H9 (cell line): Measurements from ENCODE around the gene KCNJ14. TPM values are rescaled to one million over a fixed set of nuclear protein-coding genes. Genes with fewer than 3 reads are reported as not detected.

Source experiments
- DNase-seq: peaks from one replicate; pipeline ENCODE4 v3.0.0-alpha.2; 2017
- H2AFZ ChIP-seq: one replicate; pipeline ENCODE4 v1.6.1; 2013; ENCODE audit warnings: mild to moderate bottlenecking, low read length, control low read depth, moderate library complexity
- H2AK5ac ChIP-seq: 2 replicates; pipeline ENCODE4 v1.6.1; 2013; ENCODE audit warnings: low read length, control low read depth, mixed read lengths; ENCODE audit not compliant: insufficient read length
- H2BK120ac ChIP-seq: one replicate; pipeline ENCODE4 v1.6.1; 2013; ENCODE audit warnings: low read depth, mild to moderate bottlenecking, low read length, control low read depth, inconsistent platforms; ENCODE audit not compliant: poor library complexity, severe bottlenecking
- H2BK12ac ChIP-seq: 2 replicates; pipeline ENCODE4 v1.6.1; 2013; ENCODE audit warnings: low read length, control low read depth, mixed read lengths, low read depth; ENCODE audit not compliant: insufficient read length
- H2BK15ac ChIP-seq: 2 replicates; pipeline ENCODE4 v1.6.1; 2013; ENCODE audit warnings: low read depth, low read length, control low read depth
- H2BK20ac ChIP-seq: one replicate; pipeline ENCODE4 v1.6.1; 2013; ENCODE audit warnings: low read depth, mild to moderate bottlenecking, low read length, control low read depth, inconsistent platforms; ENCODE audit not compliant: poor library complexity, severe bottlenecking
- H2BK5ac ChIP-seq: 2 replicates; pipeline ENCODE4 v1.6.1; 2013; ENCODE audit warnings: low read length, control low read depth, mixed read lengths; ENCODE audit not compliant: insufficient read length
- H3K14ac ChIP-seq: 2 replicates; pipeline ENCODE4 v1.6.1; 2013; ENCODE audit warnings: low read length, control low read depth; ENCODE audit not compliant: insufficient read depth
- H3K18ac ChIP-seq: 2 replicates; pipeline ENCODE4 v1.6.1; 2013; ENCODE audit warnings: low read depth, mild to moderate bottlenecking, mixed read lengths, low read length, control low read depth; ENCODE audit not compliant: insufficient read length
- H3K23ac ChIP-seq: 2 replicates; pipeline ENCODE4 v1.6.1; 2013; ENCODE audit warnings: low read length, control low read depth, mixed read lengths, low read depth; ENCODE audit not compliant: insufficient read length
- H3K23me2 ChIP-seq: 2 replicates; pipeline ENCODE4 v1.6.1; 2013; ENCODE audit warnings: low read depth, mild to moderate bottlenecking, mixed read lengths, low read length, control low read depth; ENCODE audit not compliant: insufficient read length, poor library complexity, severe bottlenecking
- H3K27ac ChIP-seq: 2 replicates; pipeline ENCODE4 v1.5.1; 2013; ENCODE audit warnings: low read length, control low read depth, mixed read lengths, low read depth; ENCODE audit not compliant: insufficient read length
- H3K27me3 ChIP-seq: 2 replicates; pipeline ENCODE4 v1.6.1; 2013; ENCODE audit warnings: low read length, control low read depth, inconsistent platforms; ENCODE audit not compliant: insufficient read depth
- H3K4ac ChIP-seq: 2 replicates; pipeline ENCODE4 v1.6.1; 2013; ENCODE audit warnings: low read depth, mild to moderate bottlenecking, control low read depth, inconsistent platforms, low read length, moderate library complexity
- H3K4me1 ChIP-seq: 2 replicates; pipeline ENCODE4 v1.6.1; 2013; ENCODE audit warnings: low read length, control low read depth, inconsistent platforms; ENCODE audit not compliant: insufficient read depth
- H3K4me2 ChIP-seq: 2 replicates; pipeline ENCODE4 v1.6.1; 2013; ENCODE audit warnings: low read length, control low read depth, mixed read lengths; ENCODE audit not compliant: insufficient read length, insufficient read depth
- H3K56ac ChIP-seq: 2 replicates; pipeline ENCODE4 v1.6.1; 2013; ENCODE audit warnings: low read depth, mild to moderate bottlenecking, mixed read lengths, low read length, control low read depth; ENCODE audit not compliant: insufficient read length
- H3K79me1 ChIP-seq: 2 replicates; pipeline ENCODE4 v1.6.1; 2013; ENCODE audit warnings: low read depth, mild to moderate bottlenecking, moderate library complexity, low read length, control low read depth, inconsistent platforms; ENCODE audit not compliant: insufficient read depth, poor library complexity, severe bottlenecking
- H3K79me2 ChIP-seq: 2 replicates; pipeline ENCODE4 v1.6.1; 2013; ENCODE audit warnings: low read length, control low read depth, inconsistent platforms; ENCODE audit not compliant: insufficient read depth
- H3K9ac ChIP-seq: 2 replicates; pipeline ENCODE4 v1.6.1; 2013; ENCODE audit warnings: low read length, control low read depth, mixed read lengths; ENCODE audit not compliant: insufficient read length; ENCODE audit errors: extremely low read depth
- H3K9me3 ChIP-seq: one replicate; pipeline ENCODE4 v1.6.1; 2013; ENCODE audit warnings: low read depth, low read length, inconsistent platforms; ENCODE audit not compliant: control insufficient read depth
- H3T11ph ChIP-seq: one replicate; pipeline ENCODE4 v1.6.1; 2013; ENCODE audit warnings: mild to moderate bottlenecking, low read length, control low read depth, inconsistent platforms
- H4K20me1 ChIP-seq: one replicate; pipeline ENCODE4 v1.6.1; 2013; ENCODE audit not compliant: control insufficient read depth, insufficient read length, insufficient read depth
- H4K5ac ChIP-seq: 2 replicates; pipeline ENCODE4 v1.6.1; 2013; ENCODE audit warnings: low read depth, mild to moderate bottlenecking, mixed read lengths, low read length, control low read depth; ENCODE audit not compliant: insufficient read length
- H4K8ac ChIP-seq: replicated peaks from 2 replicates; pipeline ENCODE4 v1.6.1; 2013; ENCODE audit warnings: low read length, control low read depth, mixed read lengths, low read depth; ENCODE audit not compliant: insufficient read length
- H4K91ac ChIP-seq: 2 replicates; pipeline ENCODE4 v1.6.1; 2013; ENCODE audit warnings: low read depth, mild to moderate bottlenecking, moderate library complexity, mixed read lengths, low read length, control low read depth; ENCODE audit not compliant: insufficient read length
- H3K27ac Mint-ChIP-seq, 3 experiments: 2 replicates in 2 of 3; 3 replicates in 1 of 3; pipeline ENCODE4 v1.8.0; 2020 to 2021; ENCODE audit warnings: mixed read lengths in 3 of 3, mild to moderate bottlenecking in 1 of 3, moderate library complexity in 1 of 3
- H3K27me3 Mint-ChIP-seq: 2 replicates; pipeline ENCODE4 v1.8.0; 2021; ENCODE audit warnings: low read depth, mild to moderate bottlenecking, moderate library complexity, mixed read lengths
- H3K36me3 Mint-ChIP-seq, 3 experiments: 2 replicates in 2 of 3; 3 replicates in 1 of 3; pipeline ENCODE4 v1.8.0; 2020 to 2021; ENCODE audit warnings: low read depth in 3 of 3, mixed read lengths in 3 of 3; ENCODE audit not compliant: insufficient read depth in 1 of 3
- H3K4me1 Mint-ChIP-seq, 2 experiments: 2 replicates each; pipeline ENCODE4 v1.8.0; 2020; ENCODE audit warnings: mixed read lengths in 2 of 2
- H3K4me3 Mint-ChIP-seq, 2 experiments: 2 replicates in 1 of 2; 3 replicates in 1 of 2; pipeline ENCODE4 v1.8.0; 2020 to 2021; ENCODE audit warnings: mild to moderate bottlenecking in 2 of 2, mixed read lengths in 2 of 2, moderate library complexity in 1 of 2
- H3K9me3 Mint-ChIP-seq, 2 experiments: 2 replicates in 1 of 2; 3 replicates in 1 of 2; pipeline ENCODE4 v1.8.0; 2020; ENCODE audit warnings: mild to moderate bottlenecking in 2 of 2, mixed read lengths in 2 of 2, moderate library complexity in 1 of 2
- CTCF ChIP-seq: fragments of 200-600 bp; sonication (generic); conservative IDR thresholded peaks from 3 replicates; pipeline ENCODE4 v1.8.0; 2021; ENCODE audit warnings: antibody characterized with exemption, mild to moderate bottlenecking
- WGBS: extraction: QIAGEN DNeasy Blood & Tissue Kit; methylation state at CpG from one replicate; pipeline ENCODE4 v1.1.7; 2013; ENCODE audit warnings: missing lambda C conversion rate, low lambda C conversion rate, mixed read lengths; ENCODE audit not compliant: insufficient read length; ENCODE audit errors: extremely low coverage; 5-methylcytosine and 5-hydroxymethylcytosine counted together
- total RNA-seq: library from RNA; stranded (reverse); gene quantifications from 2 replicates; pipeline ENCODE4 v1.2.1, GENCODE V29; 2021

KCNJ14 gene
- total RNA-seq, 1 experiment from 2014 or later, result 1.2 TPM

GRCh38 chr19:48450863-48451262 is 4.5 kb upstream of the KCNJ14 start:
- H2BK120ac ChIP-seq, result no peak overlapping the region
- no peak overlapping the region for H4K8ac ChIP-seq
- no peak overlapping the region for H2BK15ac ChIP-seq
- H3K9ac ChIP-seq, result no peak overlapping the region
- H3K79me1 ChIP-seq, result peaks cover 3% of the 10 kb centered on the region
- peaks cover 8% of the 10 kb centered on the region for H3K23me2 ChIP-seq
- H3K27me3 Mint-ChIP-seq, result no peaks in the 10 kb centered on the region
- WGBS, result no CpG with 5 or more reads among the region's 15 CpGs
- H3K23ac ChIP-seq, result no peak overlapping the region
- H4K5ac ChIP-seq, result no peak overlapping the region
- H3K56ac ChIP-seq, result no peak overlapping the region
- no peak overlapping the region for H2BK12ac ChIP-seq
- no peaks in the 10 kb centered on the region for H3K27me3 ChIP-seq
- no peak overlapping the region for H2AK5ac ChIP-seq
- no peak overlapping the region for H3K27ac ChIP-seq
- no peak overlapping the region for H2AFZ ChIP-seq
- no peak for DNase-seq
- peaks cover 43 to 90% (median 72%) of the 10 kb centered on the region in 3 experiments for H3K36me3 Mint-ChIP-seq
- no peak overlapping the region for H3K4me2 ChIP-seq
- no peak overlapping the region for H2BK5ac ChIP-seq
- no peak overlapping the region for H3K14ac ChIP-seq
- H3K4me1 Mint-ChIP-seq, result peaks cover 3 to 4% of the 10 kb centered on the region in 2 experiments; a peak in 3 of 4 replicates
- H3K9me3 Mint-ChIP-seq, result no peaks in the 10 kb centered on the region
- H4K91ac ChIP-seq, result no peak overlapping the region
- H3K79me2 ChIP-seq, result 0 out of 2 replicates have a peak, but pooled peaks cover 2% of the 10 kb centered on the region
- TF ChIP-seq CTCF, result no peak
- H3K9me3 ChIP-seq, result no peaks in the 10 kb centered on the region
- H3K4me3 Mint-ChIP-seq, result no peak overlapping the region
- no peaks in the 10 kb centered on the region for H4K20me1 ChIP-seq
- H3K18ac ChIP-seq, result no peak overlapping the region
- H3T11ph ChIP-seq, result no peak overlapping the region
- peaks cover 2% of the 10 kb centered on the region; the same call in 1 of the 2 replicates for H3K4me1 ChIP-seq
- no peak overlapping the region for H3K27ac Mint-ChIP-seq
- H3K4ac ChIP-seq, result no peak overlapping the region
- H2BK20ac ChIP-seq, result no peak overlapping the region
